ENCODE measurements around the gene UBE2L3. TPM values are rescaled to one million over a fixed set of nuclear protein-coding genes. Genes with fewer than 3 reads are reported as not detected.

UBE2L3 gene
- total RNA-seq, 6 experiments from 2014 or later, result 16.8 to 34.4 (median 22.1) TPM

DNA sequence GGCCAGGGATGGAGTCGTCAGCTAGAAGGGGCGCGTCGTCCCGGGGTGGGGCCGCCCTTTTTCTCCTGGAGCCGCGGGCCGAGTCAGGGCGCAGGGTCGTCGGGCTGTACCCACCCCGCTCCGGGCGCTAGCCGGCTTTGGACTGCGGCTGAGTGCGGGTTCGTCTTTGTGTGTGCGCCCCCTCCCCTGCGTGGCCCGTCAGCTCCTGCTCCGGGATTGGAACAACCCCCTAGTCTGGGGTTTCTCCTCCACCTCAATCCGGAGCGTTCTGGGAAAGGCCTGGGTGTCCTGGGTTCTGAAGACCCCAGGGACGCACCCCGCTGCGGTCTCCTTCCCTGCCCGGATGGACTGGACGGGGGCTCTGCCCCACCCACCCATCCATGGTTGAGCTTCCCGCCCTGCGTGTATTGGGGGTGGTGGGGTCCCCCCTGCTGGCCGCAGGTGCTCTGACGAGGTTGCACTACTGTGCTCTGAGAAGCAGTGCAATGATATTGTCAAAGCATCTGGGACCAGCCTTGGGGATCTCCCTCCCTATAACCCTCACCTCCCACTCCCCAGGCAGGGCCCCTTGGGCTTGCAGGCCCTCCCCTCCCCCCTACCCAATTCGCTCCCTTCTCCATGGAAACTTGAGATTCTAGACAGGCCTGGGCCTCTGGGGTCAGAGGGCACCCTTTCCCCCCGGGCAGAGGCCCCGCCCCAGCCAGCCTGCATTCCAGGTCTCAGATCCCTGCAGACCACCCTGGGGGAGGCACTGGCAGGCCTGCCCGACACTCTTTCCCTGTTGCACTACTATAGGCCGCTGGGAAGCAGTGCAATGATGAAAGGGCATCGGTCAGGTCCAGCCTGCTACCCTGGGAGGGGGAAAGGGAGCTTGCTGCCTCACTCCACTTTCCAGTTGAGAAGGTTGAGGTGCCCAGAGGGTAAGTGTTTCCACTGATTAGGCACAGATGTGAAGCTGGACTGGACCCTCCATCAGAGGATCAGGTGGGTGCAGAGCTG, 85.3 kb downstream of the UBE2L3 start:
- ATAC-seq (no peak), DNase-seq (no peak)
- intact Hi-C loops (cut with DNase I), result no loop called here
- no peaks in the 10 kb centered on the region for H3K27me3 ChIP-seq
- TF ChIP-seq, protein P1, sequence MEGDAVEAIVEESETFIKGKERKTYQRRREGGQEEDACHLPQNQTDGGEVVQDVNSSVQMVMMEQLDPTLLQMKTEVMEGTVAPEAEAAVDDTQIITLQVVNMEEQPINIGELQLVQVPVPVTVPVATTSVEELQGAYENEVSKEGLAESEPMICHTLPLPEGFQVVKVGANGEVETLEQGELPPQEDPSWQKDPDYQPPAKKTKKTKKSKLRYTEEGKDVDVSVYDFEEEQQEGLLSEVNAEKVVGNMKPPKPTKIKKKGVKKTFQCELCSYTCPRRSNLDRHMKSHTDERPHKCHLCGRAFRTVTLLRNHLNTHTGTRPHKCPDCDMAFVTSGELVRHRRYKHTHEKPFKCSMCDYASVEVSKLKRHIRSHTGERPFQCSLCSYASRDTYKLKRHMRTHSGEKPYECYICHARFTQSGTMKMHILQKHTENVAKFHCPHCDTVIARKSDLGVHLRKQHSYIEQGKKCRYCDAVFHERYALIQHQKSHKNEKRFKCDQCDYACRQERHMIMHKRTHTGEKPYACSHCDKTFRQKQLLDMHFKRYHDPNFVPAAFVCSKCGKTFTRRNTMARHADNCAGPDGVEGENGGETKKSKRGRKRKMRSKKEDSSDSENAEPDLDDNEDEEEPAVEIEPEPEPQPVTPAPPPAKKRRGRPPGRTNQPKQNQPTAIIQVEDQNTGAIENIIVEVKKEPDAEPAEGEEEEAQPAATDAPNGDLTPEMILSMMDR (IDR thresholded peaks at IDR 0.05), result no peak
- WGBS (ENCODE audit: insufficient coverage, low coverage, low lambda C conversion rate, missing lambda C conversion rate), result 51% methylated on average over 19 of the region's 40 CpGs
- H3K36me3 ChIP-seq, result peaks cover 0 to 8% (median 0%) of the 10 kb centered on the region in 4 donors
- no peak overlapping the region for H3K27ac ChIP-seq
- peak overlapping the region; percentile 19 to 50 (median 37) for H3K4me3 ChIP-seq
- no peaks in the 10 kb centered on the region for H3K9me3 ChIP-seq
- peaks cover 0 to 16% (median 3%) of the 10 kb centered on the region in 4 donors for H3K4me1 ChIP-seq

DNA sequence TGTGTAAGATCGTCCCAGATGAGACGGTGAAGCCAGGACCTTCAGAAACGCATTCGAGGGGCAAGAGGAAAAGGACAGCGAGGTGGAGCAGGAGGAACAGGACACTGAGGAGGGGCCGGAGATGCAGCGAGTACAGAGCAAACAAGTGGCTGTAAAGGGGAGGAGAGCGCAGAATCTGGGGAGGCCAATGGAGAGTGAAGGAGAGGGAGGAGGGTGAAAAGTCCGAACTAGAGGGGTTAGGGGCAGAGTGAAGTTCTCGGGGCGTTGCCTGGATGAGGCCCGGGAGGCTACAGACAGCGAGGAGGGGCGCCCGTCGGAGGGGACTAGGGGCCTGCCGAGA, 89.5 kb downstream of the UBE2L3 start:
- 57% methylated on average over 9 of the region's 17 CpGs for WGBS (ENCODE audit: insufficient coverage, low coverage, low lambda C conversion rate, missing lambda C conversion rate)
- intact Hi-C loops (cut with DNase I), result no loop called here
- Histone ChIP-seq H3K4me1 (peaks cover 0 to 3% (median 0%) of the 10 kb centered on the region in 4 donors), H3K9me3 (no peaks in the 10 kb centered on the region), H3K27me3 (no peaks in the 10 kb centered on the region), H3K27ac (no peak overlapping the region), H3K36me3 (no peaks in the 10 kb centered on the region), H3K4me3 (peak overlapping the region in 2 of 3 donors; percentile 52 to 58)
- TF ChIP-seq, protein P1 (IDR thresholded peaks at IDR 0.05), result no peak
- no peak for TF ChIP-seq POLR2A (IDR thresholded peaks at IDR 0.05)
- DNase-seq (no peak), ATAC-seq (no peak)

DNA sequence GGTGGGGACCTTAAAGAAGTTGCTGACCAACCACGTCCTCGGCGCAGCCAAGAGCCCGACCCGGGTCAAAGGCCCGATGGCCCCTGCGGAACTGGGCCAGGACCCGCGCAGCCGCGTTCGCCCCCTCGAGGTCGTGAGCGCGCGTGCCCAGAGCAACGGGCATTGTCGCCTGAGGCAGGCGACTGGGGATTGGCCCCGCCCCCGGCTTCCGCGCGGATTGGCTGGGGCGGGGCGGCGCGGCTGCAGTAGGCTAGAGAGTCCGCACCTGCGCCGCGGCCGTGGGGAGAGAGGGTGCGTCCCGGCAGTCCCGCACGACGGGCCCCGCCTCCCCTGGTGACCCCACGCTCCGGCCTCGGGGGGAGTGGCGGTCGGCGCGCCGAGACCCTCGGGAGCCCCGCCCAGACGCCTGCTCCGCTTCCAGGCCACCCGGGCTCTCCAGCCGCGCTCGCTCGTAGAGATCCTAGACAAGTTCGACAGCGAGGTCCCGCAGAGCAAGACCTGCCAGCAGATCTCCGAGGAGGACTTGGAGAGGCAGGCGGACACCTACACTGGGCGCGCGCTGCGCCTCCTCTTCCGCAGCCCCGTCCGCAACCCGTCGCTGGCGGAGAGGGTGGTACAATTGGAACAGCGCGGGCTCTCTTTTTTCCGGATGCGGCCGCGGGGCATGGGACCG, 90.0 kb downstream of the UBE2L3 start:
- TF ChIP-seq, protein P1 (IDR thresholded peaks at IDR 0.05), result peak; percentile 16 to 28 (median 22)
- TF ChIP-seq POLR2A (IDR thresholded peaks at IDR 0.05), result no peak
- no peaks in the 10 kb centered on the region for H3K4me1 ChIP-seq
- H3K9me3 ChIP-seq, result no peaks in the 10 kb centered on the region
- H3K4me3 ChIP-seq, result peak overlapping the region; percentile 52 to 58 (median 58)
- DNase-seq, result peak; percentile 74 to 84 (median 83)
- H3K27ac ChIP-seq, result no peak overlapping the region
- no CpG with 5 or more reads among the region's 79 CpGs for WGBS (ENCODE audit: insufficient coverage, low coverage, low lambda C conversion rate, missing lambda C conversion rate)
- no peaks in the 10 kb centered on the region for H3K36me3 ChIP-seq
- intact Hi-C loops (cut with DNase I), result no loop called here
- peak; percentile 84 to 93 (median 91) for ATAC-seq
- H3K27me3 ChIP-seq, result no peaks in the 10 kb centered on the region

DNA sequence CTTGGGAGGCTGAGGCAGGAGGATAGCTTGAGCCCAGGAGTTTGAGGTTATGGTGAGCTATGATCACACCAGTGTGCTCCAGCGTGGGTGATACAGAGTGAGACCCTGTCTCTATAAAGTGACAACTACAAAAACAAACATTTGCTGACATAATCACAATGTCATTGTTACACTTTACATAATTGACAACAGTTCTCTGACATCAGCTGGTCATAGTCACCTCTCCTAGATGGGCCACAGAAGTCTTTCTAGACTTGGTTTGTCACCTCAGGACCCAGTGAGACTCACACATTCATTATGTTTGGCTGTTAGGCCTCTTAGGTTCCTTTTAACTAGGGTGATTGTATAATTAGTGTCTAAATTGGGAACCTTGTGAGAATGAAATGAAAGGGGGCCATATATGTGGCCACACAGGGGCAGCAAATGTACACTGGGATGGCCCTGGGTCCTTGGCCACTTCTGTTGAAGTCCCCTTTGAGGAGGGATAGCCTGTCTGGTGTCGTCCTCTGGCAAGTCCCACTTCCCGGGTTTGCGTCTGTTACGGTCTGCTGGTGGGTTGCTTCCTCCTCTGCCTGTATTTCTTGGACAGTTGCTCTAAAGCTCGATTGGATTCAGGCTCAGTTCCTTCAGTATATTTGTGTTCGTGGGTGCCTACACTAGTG, 92.5 kb downstream of the UBE2L3 start:
- Histone ChIP-seq H3K4me3 (no peak overlapping the region), H3K4me1 (no peaks in the 10 kb centered on the region), H3K9me3 (no peaks in the 10 kb centered on the region), H3K36me3 (no peaks in the 10 kb centered on the region), H3K27me3 (no peaks in the 10 kb centered on the region), H3K27ac (no peak overlapping the region)
- ATAC-seq (no peak), DNase-seq (no peak)
- WGBS (ENCODE audit: insufficient coverage, low coverage, low lambda C conversion rate, missing lambda C conversion rate), result 67% methylated on average over 3 of the region's 7 CpGs
- TF ChIP-seq POLR2A (IDR thresholded peaks at IDR 0.05), result no peak
- TF ChIP-seq, protein P1 (IDR thresholded peaks at IDR 0.05), result no peak
- intact Hi-C loops (cut with DNase I), result no loop called here

Measured in right lobe of liver (tissue), 6 donors.